NB4 (cell line): ENCODE results near the gene ACTR8.

Experiments used
- DNase-seq: peaks from one replicate; pipeline ENCODE4 v3.0.0; 2010; ENCODE audit warnings: low read depth
- H3K4me3 ChIP-seq: one replicate; pipeline ENCODE4 v1.5.1; 2011; ENCODE audit warnings: mild to moderate bottlenecking, low read depth, low read length, moderate library complexity
- MAX ChIP-seq: IDR thresholded peaks from 2 replicates; pipeline ENCODE4 v1.6.1; 2011; ENCODE audit warnings: low read depth, low read length
- MYC ChIP-seq: IDR thresholded peaks from 2 replicates; pipeline ENCODE4 v1.6.1; 2011; ENCODE audit warnings: low read depth, low read length
- POLR2A ChIP-seq: IDR thresholded peaks from 2 replicates; pipeline ENCODE4 v1.6.1; 2011; ENCODE audit warnings: mild to moderate bottlenecking; ENCODE audit not compliant: insufficient read length; ENCODE audit errors: extremely low read depth
- TF ChIP-seq, protein P1 (sequence below): IDR thresholded peaks from one replicate; pipeline ENCODE4 v1.5.1; 2012; ENCODE audit warnings: low read depth, low read length

Gene ACTR8

GRCh38 chr3:53890726-53891475 lies 8.9 kb upstream of the ACTR8 start:
- H3K4me3 ChIP-seq: peak overlapping the region; percentile 91
- TF ChIP-seq POLR2A: no peak
- TF ChIP-seq, protein P1, sequence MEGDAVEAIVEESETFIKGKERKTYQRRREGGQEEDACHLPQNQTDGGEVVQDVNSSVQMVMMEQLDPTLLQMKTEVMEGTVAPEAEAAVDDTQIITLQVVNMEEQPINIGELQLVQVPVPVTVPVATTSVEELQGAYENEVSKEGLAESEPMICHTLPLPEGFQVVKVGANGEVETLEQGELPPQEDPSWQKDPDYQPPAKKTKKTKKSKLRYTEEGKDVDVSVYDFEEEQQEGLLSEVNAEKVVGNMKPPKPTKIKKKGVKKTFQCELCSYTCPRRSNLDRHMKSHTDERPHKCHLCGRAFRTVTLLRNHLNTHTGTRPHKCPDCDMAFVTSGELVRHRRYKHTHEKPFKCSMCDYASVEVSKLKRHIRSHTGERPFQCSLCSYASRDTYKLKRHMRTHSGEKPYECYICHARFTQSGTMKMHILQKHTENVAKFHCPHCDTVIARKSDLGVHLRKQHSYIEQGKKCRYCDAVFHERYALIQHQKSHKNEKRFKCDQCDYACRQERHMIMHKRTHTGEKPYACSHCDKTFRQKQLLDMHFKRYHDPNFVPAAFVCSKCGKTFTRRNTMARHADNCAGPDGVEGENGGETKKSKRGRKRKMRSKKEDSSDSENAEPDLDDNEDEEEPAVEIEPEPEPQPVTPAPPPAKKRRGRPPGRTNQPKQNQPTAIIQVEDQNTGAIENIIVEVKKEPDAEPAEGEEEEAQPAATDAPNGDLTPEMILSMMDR: no peak
- no peak for TF ChIP-seq MAX
- no peak for TF ChIP-seq MYC
- DNase-seq: peak; percentile 34

GRCh38 chr3:53888232-53888631 lies 6.3 kb upstream of the ACTR8 start:
- TF ChIP-seq POLR2A (no peak), MAX (no peak), MYC (no peak)
- TF ChIP-seq, protein P1: no peak
- H3K4me3 ChIP-seq: no peak overlapping the region
- no peak for DNase-seq

GRCh38 chr3:53887446-53887845 lies 5.5 kb upstream of the ACTR8 start:
- no peak for TF ChIP-seq MYC
- TF ChIP-seq, protein P1: no peak
- TF ChIP-seq POLR2A: no peak
- no peak for TF ChIP-seq MAX
- no peak for DNase-seq
- no peak overlapping the region for H3K4me3 ChIP-seq

DNA sequence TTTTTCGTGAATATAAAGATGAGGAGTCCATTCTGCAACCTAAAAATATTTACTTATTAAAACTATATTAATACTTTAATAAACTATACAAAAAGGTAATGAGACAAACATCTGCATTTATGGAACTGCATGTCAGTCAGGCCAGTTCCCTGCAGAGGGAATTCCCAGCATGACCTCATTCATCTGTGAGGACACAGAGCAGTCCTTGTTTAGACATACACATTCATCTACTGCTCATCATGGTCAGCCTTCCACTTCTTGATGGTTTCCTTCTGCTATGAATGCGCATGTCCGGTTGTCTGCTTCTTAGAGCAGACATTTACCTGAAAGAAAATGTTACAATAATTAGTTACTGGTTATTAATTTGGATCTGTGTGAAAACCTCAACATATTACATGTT lies 3.3 kb upstream of the ACTR8 start:
- TF ChIP-seq MYC (no peak), MAX (no peak)
- TF ChIP-seq, protein P1: no peak
- H3K4me3 ChIP-seq: no peak overlapping the region
- DNase-seq: no peak

DNA sequence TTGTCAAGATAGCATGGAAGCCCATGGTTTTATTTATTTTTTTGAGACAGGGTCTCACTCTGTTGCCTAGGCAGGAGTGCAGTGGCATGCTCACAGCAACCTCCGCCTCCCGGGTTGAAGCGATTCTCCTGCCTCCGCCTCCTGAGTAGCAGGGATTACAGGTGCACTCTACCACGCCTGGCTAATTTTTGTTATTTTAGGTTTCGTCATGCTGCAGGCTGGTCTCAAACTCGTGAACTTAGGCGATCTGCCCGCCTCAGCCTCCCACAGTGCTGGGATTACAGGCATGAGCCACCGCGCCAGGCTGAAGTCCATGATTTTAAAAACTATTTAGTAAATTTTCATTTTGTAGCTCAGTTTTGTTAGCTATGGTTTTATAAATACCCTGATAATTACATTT lies 2.7 kb upstream of the ACTR8 start:
- no peak for DNase-seq
- no peak overlapping the region for H3K4me3 ChIP-seq
- TF ChIP-seq MAX (no peak), MYC (no peak), POLR2A (no peak)
- TF ChIP-seq, protein P1: no peak
